Activated CD8-positive, alpha-beta T cell treated with anti-CD3 and anti-CD28 coated beads for 36 hours (primary cell): Measurements from ENCODE around the gene MMAA. TPM values are rescaled to one million over a fixed set of nuclear protein-coding genes. Genes with fewer than 3 reads are reported as not detected.
A peak's percentile ranks its signal among the peaks of the same experiment; 100 is the strongest.
"Not testable (repeated sequence)": the region's sequence is repeated elsewhere in the genome, so short reads cannot be mapped to it uniquely, and the experiment has no call there.

ENCODE experiments used
- ATAC-seq: fragments of 200-7000 bp; cut with Tn5 transposase; one replicate; pipeline ENCODE4 v1.10.0; 2021; ENCODE audit warnings: mild to moderate bottlenecking, moderate library complexity
- CTCF ChIA-PET: fragments of 350-600 bp; sonication (Branson Sonifier 250); formaldehyde crosslinking; loops from one replicate; lab custom pipeline; 2021; ENCODE audit warnings: antibody characterized with exemption; lab: Charles Lee
- POLR2A ChIA-PET: fragments of 350-600 bp; sonication (Branson Sonifier 250); formaldehyde crosslinking; loops from one replicate; lab custom pipeline; 2021; ENCODE audit warnings: antibody characterized with exemption; lab: Charles Lee
- DNase-seq: peaks from one replicate; pipeline ENCODE4 v3.0.0-alpha.2; 2020
- H3K27ac Mint-ChIP-seq: one replicate; pipeline ENCODE4 v1.8.0; 2021; ENCODE audit warnings: mild to moderate bottlenecking, mixed read lengths
- H3K27me3 Mint-ChIP-seq: one replicate; pipeline ENCODE4 v1.8.0; 2021; ENCODE audit warnings: mixed read lengths
- H3K36me3 Mint-ChIP-seq: one replicate; pipeline ENCODE4 v1.8.0; 2021; ENCODE audit warnings: low read depth, mixed read lengths
- H3K4me1 Mint-ChIP-seq: one replicate; pipeline ENCODE4 v1.8.0; 2021; ENCODE audit warnings: low read depth, mixed read lengths
- H3K4me3 Mint-ChIP-seq: one replicate; pipeline ENCODE4 v1.8.0; 2021; ENCODE audit warnings: mild to moderate bottlenecking, moderate library complexity, mixed read lengths
- H3K9me3 Mint-ChIP-seq: one replicate; pipeline ENCODE4 v1.8.0; 2021; ENCODE audit warnings: mixed read lengths
- intact Hi-C: fragments of 100-400 bp; cut with micrococcal nuclease; formaldehyde crosslinking; loops from one replicate; pipeline ENCODE4 v1.10.0; 2022
- total RNA-seq, 2 experiments: library from RNA; stranded (reverse); gene quantifications; one replicate each; pipeline ENCODE4 v1.2.3, GENCODE V29; 2021
- TF ChIP-seq, protein P1 (sequence below): fragments of 200-600 bp; IDR thresholded peaks from one replicate; pipeline ENCODE4 v1.8.0; 2022; ENCODE audit warnings: antibody characterized with exemption, mild to moderate bottlenecking

The MMAA gene
- total RNA-seq, 2 experiments from 2014 or later = 14.4 to 15.9 TPM

DNA sequence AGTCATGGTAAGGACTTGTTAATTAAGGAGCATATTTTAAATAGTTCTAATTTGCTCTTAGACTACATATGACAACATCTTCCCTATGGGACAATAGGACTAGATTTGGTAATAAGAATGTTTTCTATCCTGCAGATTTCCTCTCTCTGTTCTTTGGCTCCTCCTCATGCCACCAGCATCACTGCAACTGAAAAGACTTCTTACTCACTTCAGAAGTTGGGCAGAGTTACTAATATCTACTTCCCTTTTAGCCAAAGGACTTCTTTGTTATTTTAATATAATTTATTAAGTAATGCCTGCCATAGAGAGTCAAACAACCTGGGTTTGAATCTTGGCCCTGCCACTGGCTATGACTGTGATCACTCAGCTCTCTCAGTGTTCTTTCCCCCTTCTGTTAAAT, 16.4 kb downstream of the MMAA start:
- no peaks in the 10 kb centered on the region for H3K9me3 Mint-ChIP-seq
- POLR2A ChIA-PET = interaction anchor here (2.0 kb wide), 1 partner anchor 12 kb away, joined by 7 read pairs; no protein-coding TSS in a partner anchor
- no peak overlapping the region for H3K27ac Mint-ChIP-seq
- ATAC-seq (no peak), DNase-seq (no peak)
- CTCF ChIA-PET = interaction anchor here (1.2 to 1.4 kb wide), 3 partner anchors 9 to 78 kb away, joined by 3 read pairs; no protein-coding TSS in a partner anchor
- TF ChIP-seq, protein P1, sequence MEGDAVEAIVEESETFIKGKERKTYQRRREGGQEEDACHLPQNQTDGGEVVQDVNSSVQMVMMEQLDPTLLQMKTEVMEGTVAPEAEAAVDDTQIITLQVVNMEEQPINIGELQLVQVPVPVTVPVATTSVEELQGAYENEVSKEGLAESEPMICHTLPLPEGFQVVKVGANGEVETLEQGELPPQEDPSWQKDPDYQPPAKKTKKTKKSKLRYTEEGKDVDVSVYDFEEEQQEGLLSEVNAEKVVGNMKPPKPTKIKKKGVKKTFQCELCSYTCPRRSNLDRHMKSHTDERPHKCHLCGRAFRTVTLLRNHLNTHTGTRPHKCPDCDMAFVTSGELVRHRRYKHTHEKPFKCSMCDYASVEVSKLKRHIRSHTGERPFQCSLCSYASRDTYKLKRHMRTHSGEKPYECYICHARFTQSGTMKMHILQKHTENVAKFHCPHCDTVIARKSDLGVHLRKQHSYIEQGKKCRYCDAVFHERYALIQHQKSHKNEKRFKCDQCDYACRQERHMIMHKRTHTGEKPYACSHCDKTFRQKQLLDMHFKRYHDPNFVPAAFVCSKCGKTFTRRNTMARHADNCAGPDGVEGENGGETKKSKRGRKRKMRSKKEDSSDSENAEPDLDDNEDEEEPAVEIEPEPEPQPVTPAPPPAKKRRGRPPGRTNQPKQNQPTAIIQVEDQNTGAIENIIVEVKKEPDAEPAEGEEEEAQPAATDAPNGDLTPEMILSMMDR = no peak
- H3K27me3 Mint-ChIP-seq = no peaks in the 10 kb centered on the region
- peaks cover 18% of the 10 kb centered on the region for H3K36me3 Mint-ChIP-seq
- intact Hi-C loops = no loop called here
- H3K4me1 Mint-ChIP-seq = peaks cover 5% of the 10 kb centered on the region
- H3K4me3 Mint-ChIP-seq = no peak overlapping the region

DNA sequence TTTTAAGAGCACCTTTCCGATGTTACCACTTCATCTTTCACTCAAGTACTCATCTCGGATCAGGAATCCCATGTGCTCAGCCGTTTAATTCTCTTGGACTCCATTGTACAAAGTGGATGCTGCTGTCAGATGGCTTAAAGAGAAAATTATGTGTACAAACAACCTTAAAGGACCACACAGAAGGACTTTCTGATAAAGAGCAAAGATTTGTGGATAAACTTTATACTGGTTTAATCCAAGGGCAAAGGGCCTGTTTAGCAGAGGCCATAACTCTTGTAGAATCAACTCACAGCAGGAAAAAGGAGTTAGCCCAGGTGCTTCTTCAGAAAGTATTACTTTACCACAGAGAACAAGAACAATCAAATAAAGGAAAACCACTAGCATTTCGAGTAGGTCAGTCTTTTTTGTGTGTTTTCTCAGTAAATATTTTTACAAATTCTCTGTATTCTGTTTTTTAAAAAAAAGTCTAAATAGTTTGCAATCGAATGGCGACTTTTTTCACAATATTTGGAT, 20.1 kb downstream of the MMAA start:
- no peak overlapping the region for H3K4me3 Mint-ChIP-seq
- ChIA-PET POLR2A (no interaction called here), CTCF (no interaction called here)
- DNase-seq (no peak), ATAC-seq (no peak)
- TF ChIP-seq, protein P1 = no peak
- no peaks in the 10 kb centered on the region for H3K27me3 Mint-ChIP-seq
- H3K36me3 Mint-ChIP-seq = peaks cover 15% of the 10 kb centered on the region
- no peaks in the 10 kb centered on the region for H3K4me1 Mint-ChIP-seq
- no peak overlapping the region for H3K27ac Mint-ChIP-seq
- H3K9me3 Mint-ChIP-seq = no peaks in the 10 kb centered on the region
- intact Hi-C loops = no loop called here

DNA sequence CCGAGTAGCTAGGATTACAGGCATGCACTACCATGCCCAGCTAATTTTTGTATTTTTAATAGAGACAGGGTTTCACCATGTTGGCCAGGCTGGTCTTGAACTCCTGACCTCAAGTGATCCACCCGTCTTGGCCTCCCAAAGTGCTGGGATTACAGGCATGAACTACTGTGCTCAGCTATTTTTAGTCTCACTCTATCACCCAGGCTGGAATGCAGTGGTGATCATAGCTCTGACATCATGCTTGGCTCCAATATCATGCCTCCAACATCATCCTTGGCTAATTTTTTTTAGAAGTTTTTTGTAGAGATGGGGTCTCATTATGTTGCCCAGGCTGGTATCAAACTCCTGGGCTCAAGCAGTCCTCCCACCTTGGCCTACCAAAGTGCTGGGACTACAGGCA, 21.1 kb downstream of the MMAA start:
- POLR2A ChIA-PET, H3K4me1 Mint-ChIP-seq, ATAC-seq, CTCF ChIA-PET, H3K9me3 Mint-ChIP-seq, H3K27me3 Mint-ChIP-seq, intact Hi-C loops, H3K4me3 Mint-ChIP-seq, H3K27ac Mint-ChIP-seq, DNase-seq: not testable (repeated sequence)
- H3K36me3 Mint-ChIP-seq = peaks cover 15% of the 10 kb centered on the region

DNA sequence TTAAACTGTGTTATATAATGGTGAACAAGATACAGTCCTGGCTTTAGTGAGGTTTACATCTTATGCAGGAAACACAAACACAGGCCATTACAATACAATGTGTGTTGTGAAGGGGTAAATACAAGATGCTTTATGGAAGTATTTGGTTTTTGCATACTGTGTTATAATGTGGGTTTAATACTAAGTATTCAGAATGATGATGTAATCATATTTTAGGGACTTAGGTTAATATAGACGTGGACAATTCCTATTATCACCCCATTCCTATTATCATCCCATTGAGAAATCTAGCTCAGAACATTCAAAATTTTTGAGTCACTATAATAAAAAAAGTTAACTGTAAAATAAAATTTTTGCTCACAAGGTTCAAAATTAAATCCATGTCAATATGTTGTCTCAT, 24.1 kb downstream of the MMAA start:
- intact Hi-C loops = no loop called here
- no peaks in the 10 kb centered on the region for H3K27me3 Mint-ChIP-seq
- no peak overlapping the region for H3K4me3 Mint-ChIP-seq
- DNase-seq (no peak), ATAC-seq (no peak)
- no peaks in the 10 kb centered on the region for H3K4me1 Mint-ChIP-seq
- ChIA-PET POLR2A (interaction anchor here (0.7 kb wide), 1 partner anchor 468 kb away, joined by 3 read pairs; no protein-coding TSS in a partner anchor), CTCF (interaction anchor here (0.7 to 2.7 kb wide), 3 partner anchors 11 to 292 kb away, joined by 3 to 8 read pairs (median 3); no protein-coding TSS in a partner anchor)
- TF ChIP-seq, protein P1 = no peak
- no peak overlapping the region for H3K27ac Mint-ChIP-seq
- no peaks in the 10 kb centered on the region for H3K9me3 Mint-ChIP-seq
- H3K36me3 Mint-ChIP-seq = peaks cover 28% of the 10 kb centered on the region

DNA sequence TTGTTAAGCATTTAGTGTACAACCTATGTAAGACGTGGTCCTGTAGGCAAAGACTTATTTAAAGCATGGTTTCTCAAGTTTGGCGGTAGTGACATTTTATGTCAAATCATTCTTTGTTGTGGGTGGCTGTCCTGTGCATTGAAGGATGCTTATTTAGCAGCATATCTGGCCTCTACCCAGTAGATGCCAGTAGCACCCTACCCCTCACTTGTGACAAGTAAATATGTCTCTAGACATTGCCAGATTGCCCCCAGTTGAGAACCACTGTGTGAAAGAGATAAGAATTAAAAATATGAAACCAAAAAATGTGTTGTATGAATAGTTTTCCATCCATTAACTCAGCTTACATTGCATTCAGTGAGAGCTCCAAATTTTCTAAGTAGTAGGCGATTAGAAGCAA, 25.5 kb downstream of the MMAA start:
- Mint-ChIP-seq H3K36me3 (peaks cover 23% of the 10 kb centered on the region), H3K9me3 (no peaks in the 10 kb centered on the region), H3K4me3 (no peak overlapping the region), H3K27me3 (no peaks in the 10 kb centered on the region), H3K4me1 (no peaks in the 10 kb centered on the region), H3K27ac (no peak overlapping the region)
- no peak for DNase-seq
- POLR2A ChIA-PET = no interaction called here
- TF ChIP-seq, protein P1 = no peak
- peak; percentile 34 for ATAC-seq
- intact Hi-C loops = no loop called here
- CTCF ChIA-PET = interaction anchor here (0.8 to 1.7 kb wide), 3 partner anchors 10 to 19 kb away, joined by 3 to 5 read pairs (median 4); no protein-coding TSS in a partner anchor
